Fibroblast of pulmonary artery (primary cell): ENCODE measurements around the gene FNIP1.

Source experiments
- DNase-seq: peaks from one replicate; pipeline ENCODE4 v3.0.0-alpha.2; 2010; ENCODE audit warnings: low read depth
- H3K4me3 ChIP-seq: replicated peaks from 2 replicates; pipeline ENCODE4 v1.5.1; 2011; ENCODE audit warnings: low read depth, mild to moderate bottlenecking, control low read depth, low read length, moderate library complexity
- TF ChIP-seq, protein P1 (sequence below): IDR thresholded peaks from 2 replicates; pipeline ENCODE4 v1.5.1; 2011; ENCODE audit warnings: mild to moderate bottlenecking, control low read depth, low read length, inconsistent platforms; ENCODE audit errors: missing control alignments

The FNIP1 gene

GRCh38 chr5:131654776-131655175 is 142.0 kb downstream of the FNIP1 start:
- no peak overlapping the region for H3K4me3 ChIP-seq
- TF ChIP-seq, protein P1, sequence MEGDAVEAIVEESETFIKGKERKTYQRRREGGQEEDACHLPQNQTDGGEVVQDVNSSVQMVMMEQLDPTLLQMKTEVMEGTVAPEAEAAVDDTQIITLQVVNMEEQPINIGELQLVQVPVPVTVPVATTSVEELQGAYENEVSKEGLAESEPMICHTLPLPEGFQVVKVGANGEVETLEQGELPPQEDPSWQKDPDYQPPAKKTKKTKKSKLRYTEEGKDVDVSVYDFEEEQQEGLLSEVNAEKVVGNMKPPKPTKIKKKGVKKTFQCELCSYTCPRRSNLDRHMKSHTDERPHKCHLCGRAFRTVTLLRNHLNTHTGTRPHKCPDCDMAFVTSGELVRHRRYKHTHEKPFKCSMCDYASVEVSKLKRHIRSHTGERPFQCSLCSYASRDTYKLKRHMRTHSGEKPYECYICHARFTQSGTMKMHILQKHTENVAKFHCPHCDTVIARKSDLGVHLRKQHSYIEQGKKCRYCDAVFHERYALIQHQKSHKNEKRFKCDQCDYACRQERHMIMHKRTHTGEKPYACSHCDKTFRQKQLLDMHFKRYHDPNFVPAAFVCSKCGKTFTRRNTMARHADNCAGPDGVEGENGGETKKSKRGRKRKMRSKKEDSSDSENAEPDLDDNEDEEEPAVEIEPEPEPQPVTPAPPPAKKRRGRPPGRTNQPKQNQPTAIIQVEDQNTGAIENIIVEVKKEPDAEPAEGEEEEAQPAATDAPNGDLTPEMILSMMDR: no peak
- no peak for DNase-seq

- TF ChIP-seq, protein P1: no peak
- DNase-seq: no peak
- no peak overlapping the region for H3K4me3 ChIP-seq
Measured at GRCh38 chr5:131654309-131654708, 142.5 kb downstream of the FNIP1 start.

GRCh38 chr5:131649161-131649560 is 147.7 kb downstream of the FNIP1 start:
- TF ChIP-seq, protein P1: no peak
- DNase-seq: no peak
- H3K4me3 ChIP-seq: no peak overlapping the region

- H3K4me3 ChIP-seq: no peak overlapping the region
- DNase-seq: no peak
- TF ChIP-seq, protein P1: no peak
Measured at GRCh38 chr5:131647048-131647769, 149.6 kb downstream of the FNIP1 start.

GRCh38 chr5:131644822-131645221 is 152.0 kb downstream of the FNIP1 start:
- TF ChIP-seq, protein P1: no peak
- H3K4me3 ChIP-seq: no peak overlapping the region
- no peak for DNase-seq

- DNase-seq: no peak
- TF ChIP-seq, protein P1: no peak
- no peak overlapping the region for H3K4me3 ChIP-seq
Measured at GRCh38 chr5:131644370-131644769, 152.4 kb downstream of the FNIP1 start.

GRCh38 chr5:131641494-131641893 is 155.3 kb downstream of the FNIP1 start:
- no peak overlapping the region for H3K4me3 ChIP-seq
- TF ChIP-seq, protein P1: no peak
- no peak for DNase-seq
